Measurements from ENCODE around the gene TARM1.

The TARM1 gene

GRCh38 chr19:54081032-54081431 is at the start of gene TARM1:
TARM1 (minus strand) TSS chr19:54081365; CDS start chr19:54081340, 25 bp downstream.
- DNase-seq (ENCODE audit: low read depth), result no peak

GRCh38 chr19:54129617-54129996 is 48.4 kb upstream of the TARM1 start:
- DNase-seq (ENCODE audit: low read depth), result no peak

GRCh38 chr19:54128796-54129616 is 47.8 kb upstream of the TARM1 start:
- no peak for DNase-seq (ENCODE audit: low read depth)

- DNase-seq (ENCODE audit: low read depth), result no peak
Observed at GRCh38 chr19:54128441-54128725, 47.2 kb upstream of the TARM1 start.

GRCh38 chr19:54127688-54128440 is 46.7 kb upstream of the TARM1 start:
- DNase-seq (ENCODE audit: low read depth), result no peak

- no peak for DNase-seq (ENCODE audit: low read depth)
Observed at GRCh38 chr19:54125713-54126112, 44.5 kb upstream of the TARM1 start.

- DNase-seq (ENCODE audit: low read depth), result no peak
Observed at GRCh38 chr19:54124393-54124792, 43.2 kb upstream of the TARM1 start.

- no peak for DNase-seq (ENCODE audit: low read depth)
Observed at GRCh38 chr19:54123682-54124081, 42.5 kb upstream of the TARM1 start.

- DNase-seq (ENCODE audit: low read depth), result no peak
Observed at GRCh38 chr19:54121259-54121658, 40.1 kb upstream of the TARM1 start.

GRCh38 chr19:54115109-54116063 is 34.2 kb upstream of the TARM1 start, which contains the start of the genes PRPF31 and TFPT:
PRPF31 (plus strand) TSS chr19:54115754; CDS start chr19:54118279, 2,525 bp downstream.
TFPT (minus strand) TSS chr19:54115657; CDS start chr19:54115269, 388 bp downstream.
- DNase-seq (ENCODE audit: low read depth), result peak; percentile 92

- no peak for DNase-seq (ENCODE audit: low read depth)
Observed at GRCh38 chr19:54114340-54115108, 33.4 kb upstream of the TARM1 start.

- no peak for DNase-seq (ENCODE audit: low read depth)
Observed at GRCh38 chr19:54109651-54110050, 28.5 kb upstream of the TARM1 start.

- no peak for DNase-seq (ENCODE audit: low read depth)
Observed at GRCh38 chr19:54108496-54108895, 27.3 kb upstream of the TARM1 start.

GRCh38 chr19:54107876-54108490 is 26.8 kb upstream of the TARM1 start:
- DNase-seq (ENCODE audit: low read depth), result no peak

- DNase-seq (ENCODE audit: low read depth), result no peak
Observed at GRCh38 chr19:54106716-54107115, 25.6 kb upstream of the TARM1 start.

- no peak for DNase-seq (ENCODE audit: low read depth)
Observed at GRCh38 chr19:54105796-54106195, 24.6 kb upstream of the TARM1 start.

- no peak for DNase-seq (ENCODE audit: low read depth)
Observed at GRCh38 chr19:54104998-54105715, 24.0 kb upstream of the TARM1 start.

GRCh38 chr19:54102421-54103169 is 21.4 kb upstream of the TARM1 start, which contains the start of gene NDUFA3:
NDUFA3 (plus strand) TSS chr19:54102855; CDS start chr19:54102879, 24 bp downstream.
- peak; percentile 96 for DNase-seq (ENCODE audit: low read depth)

GRCh38 chr19:54100561-54100960 is 19.4 kb upstream of the TARM1 start, which contains the start of gene OSCAR:
OSCAR (minus strand) TSS chr19:54100803; CDS start chr19:54100792, 11 bp downstream.
- no peak for DNase-seq (ENCODE audit: low read depth)

Measured in stimulated activated CD8-positive, alpha-beta memory T cell treated with anti-CD3 and anti-CD28 coated beads, Interleukin-15, amount 100 ng/mL, for 24 hours (primary cell).